ENCODE data around the gene UBE2J2.
"Not testable (repeated sequence)": the region's sequence is repeated elsewhere in the genome, so short reads cannot be mapped to it uniquely, and the experiment has no call there.

DNA sequence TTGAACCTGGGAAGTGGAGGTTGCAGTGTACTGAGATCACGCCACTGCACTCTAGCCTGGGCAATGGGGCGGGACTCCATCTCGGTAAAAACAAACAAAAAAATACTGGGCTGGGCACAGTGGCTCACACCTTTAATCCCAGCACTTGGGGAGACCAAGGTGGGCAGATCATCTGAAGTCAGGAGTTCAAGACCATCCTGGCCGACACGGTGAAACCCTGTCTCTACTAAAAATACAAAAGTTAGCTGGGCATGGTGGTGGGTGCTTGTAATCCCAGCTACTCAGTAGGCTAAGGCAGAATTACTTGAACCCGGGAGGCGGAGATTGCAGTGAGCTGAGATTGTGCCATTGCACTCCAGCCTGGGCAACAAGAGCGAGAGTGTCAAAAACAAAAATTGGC is 42.5 kb upstream of the UBE2J2 start:
- TF ChIP-seq, protein P1, sequence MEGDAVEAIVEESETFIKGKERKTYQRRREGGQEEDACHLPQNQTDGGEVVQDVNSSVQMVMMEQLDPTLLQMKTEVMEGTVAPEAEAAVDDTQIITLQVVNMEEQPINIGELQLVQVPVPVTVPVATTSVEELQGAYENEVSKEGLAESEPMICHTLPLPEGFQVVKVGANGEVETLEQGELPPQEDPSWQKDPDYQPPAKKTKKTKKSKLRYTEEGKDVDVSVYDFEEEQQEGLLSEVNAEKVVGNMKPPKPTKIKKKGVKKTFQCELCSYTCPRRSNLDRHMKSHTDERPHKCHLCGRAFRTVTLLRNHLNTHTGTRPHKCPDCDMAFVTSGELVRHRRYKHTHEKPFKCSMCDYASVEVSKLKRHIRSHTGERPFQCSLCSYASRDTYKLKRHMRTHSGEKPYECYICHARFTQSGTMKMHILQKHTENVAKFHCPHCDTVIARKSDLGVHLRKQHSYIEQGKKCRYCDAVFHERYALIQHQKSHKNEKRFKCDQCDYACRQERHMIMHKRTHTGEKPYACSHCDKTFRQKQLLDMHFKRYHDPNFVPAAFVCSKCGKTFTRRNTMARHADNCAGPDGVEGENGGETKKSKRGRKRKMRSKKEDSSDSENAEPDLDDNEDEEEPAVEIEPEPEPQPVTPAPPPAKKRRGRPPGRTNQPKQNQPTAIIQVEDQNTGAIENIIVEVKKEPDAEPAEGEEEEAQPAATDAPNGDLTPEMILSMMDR (IDR thresholded peaks at IDR 0.05; ENCODE audit: extremely low read depth in 1 of 2, insufficient read depth in 1 of 2, low read depth in 1 of 2, low read length in 2 of 2), result not testable (repeated sequence)
- TF ChIP-seq EZH2 (IDR thresholded peaks at IDR 0.05; ENCODE audit: borderline replicate concordance, low read depth, low read length, severe bottlenecking); JUN (IDR thresholded peaks at IDR 0.05; ENCODE audit: borderline replicate concordance, insufficient read depth, insufficient read length, low read depth); POLR2A (IDR thresholded peaks at IDR 0.05; ENCODE audit: low read depth, low read length); FOS (IDR thresholded peaks at IDR 0.05; ENCODE audit: borderline replicate concordance, insufficient read depth, low read length); MYC (IDR thresholded peaks at IDR 0.05; ENCODE audit: low read depth, low read length): not testable (repeated sequence)
